Measurements from ENCODE around the gene FAM83B. TPM values are rescaled to one million over a fixed set of nuclear protein-coding genes. Genes with fewer than 3 reads are reported as not detected.

Gene FAM83B
- total RNA-seq, 3 donors from 2014 or later: 0.05 to 0.11 TPM; not detected in 1

GRCh38 chr6:54846857-54847674 is 495 bp downstream of the FAM83B start:
- no peak overlapping the region for H3K4me3 Mint-ChIP-seq
- H3K4me1 Mint-ChIP-seq (ENCODE audit: low read depth): no peaks in the 10 kb centered on the region
- peaks cover 18% of the 10 kb centered on the region for H3K27me3 Mint-ChIP-seq (ENCODE audit: low read depth)
- peaks cover 20% of the 10 kb centered on the region for H3K9me3 Mint-ChIP-seq
- DNase-seq (no peak), ATAC-seq (no peak)
- H3K36me3 Mint-ChIP-seq (ENCODE audit: insufficient read depth): no peaks in the 10 kb centered on the region

- H3K4me1 Mint-ChIP-seq (ENCODE audit: low read depth): no peaks in the 10 kb centered on the region
- DNase-seq: no peak
- H3K4me3 Mint-ChIP-seq: no peak overlapping the region
- H3K9me3 Mint-ChIP-seq: peaks cover 20% of the 10 kb centered on the region
- peaks cover 18% of the 10 kb centered on the region for H3K27me3 Mint-ChIP-seq (ENCODE audit: low read depth)
- no peaks in the 10 kb centered on the region for H3K36me3 Mint-ChIP-seq (ENCODE audit: insufficient read depth)
- ATAC-seq: no peak
Measured at GRCh38 chr6:54847799-54848597, 1.4 kb downstream of the FAM83B start.

GRCh38 chr6:54850114-54850513 is 3.5 kb downstream of the FAM83B start:
- no peak for DNase-seq
- no peak for ATAC-seq
- no peaks in the 10 kb centered on the region for H3K4me1 Mint-ChIP-seq (ENCODE audit: low read depth)
- no peaks in the 10 kb centered on the region for H3K36me3 Mint-ChIP-seq (ENCODE audit: insufficient read depth)
- peaks cover 15% of the 10 kb centered on the region for H3K9me3 Mint-ChIP-seq
- H3K4me3 Mint-ChIP-seq: no peak overlapping the region
- peaks cover 17% of the 10 kb centered on the region for H3K27me3 Mint-ChIP-seq (ENCODE audit: low read depth)

- Mint-ChIP-seq H3K4me1 (ENCODE audit: low read depth) (no peaks in the 10 kb centered on the region), H3K27me3 (ENCODE audit: low read depth) (no peaks in the 10 kb centered on the region), H3K9me3 (peaks cover 11% of the 10 kb centered on the region), H3K4me3 (no peak overlapping the region), H3K36me3 (ENCODE audit: insufficient read depth) (no peaks in the 10 kb centered on the region)
- ATAC-seq (no peak), DNase-seq (no peak)
Measured at GRCh38 chr6:54856129-54856528, 9.6 kb downstream of the FAM83B start.

GRCh38 chr6:54860132-54860531 is 13.6 kb downstream of the FAM83B start:
- ATAC-seq (no peak), DNase-seq (no peak)
- Mint-ChIP-seq H3K9me3 (peaks cover 8% of the 10 kb centered on the region), H3K27me3 (ENCODE audit: low read depth) (no peaks in the 10 kb centered on the region), H3K4me3 (no peak overlapping the region), H3K4me1 (ENCODE audit: low read depth) (no peaks in the 10 kb centered on the region), H3K36me3 (ENCODE audit: insufficient read depth) (no peaks in the 10 kb centered on the region)

GRCh38 chr6:54860739-54861138 is 14.2 kb downstream of the FAM83B start:
- Mint-ChIP-seq H3K27me3 (ENCODE audit: low read depth) (no peaks in the 10 kb centered on the region), H3K9me3 (peaks cover 8% of the 10 kb centered on the region), H3K4me3 (no peak overlapping the region), H3K36me3 (ENCODE audit: insufficient read depth) (no peaks in the 10 kb centered on the region), H3K4me1 (ENCODE audit: low read depth) (no peaks in the 10 kb centered on the region)
- DNase-seq: no peak
- no peak for ATAC-seq

GRCh38 chr6:54861905-54862616 is 15.5 kb downstream of the FAM83B start:
- no peaks in the 10 kb centered on the region for H3K4me1 Mint-ChIP-seq (ENCODE audit: low read depth)
- H3K9me3 Mint-ChIP-seq: peaks cover 8% of the 10 kb centered on the region
- H3K36me3 Mint-ChIP-seq (ENCODE audit: insufficient read depth): no peaks in the 10 kb centered on the region
- ATAC-seq: no peak
- no peak for DNase-seq
- no peak overlapping the region for H3K4me3 Mint-ChIP-seq
- no peaks in the 10 kb centered on the region for H3K27me3 Mint-ChIP-seq (ENCODE audit: low read depth)

- ATAC-seq (no peak), DNase-seq (no peak)
- Mint-ChIP-seq H3K4me1 (ENCODE audit: low read depth) (no peaks in the 10 kb centered on the region), H3K9me3 (peaks cover 4% of the 10 kb centered on the region), H3K27me3 (ENCODE audit: low read depth) (no peaks in the 10 kb centered on the region), H3K4me3 (no peak overlapping the region), H3K36me3 (ENCODE audit: insufficient read depth) (no peaks in the 10 kb centered on the region)
Measured at GRCh38 chr6:54864272-54864671, 17.7 kb downstream of the FAM83B start.

GRCh38 chr6:54865091-54865631 is 18.6 kb downstream of the FAM83B start:
- Mint-ChIP-seq H3K9me3 (peaks cover 4% of the 10 kb centered on the region), H3K4me1 (ENCODE audit: low read depth) (no peaks in the 10 kb centered on the region), H3K36me3 (ENCODE audit: insufficient read depth) (no peaks in the 10 kb centered on the region), H3K27me3 (ENCODE audit: low read depth) (no peaks in the 10 kb centered on the region), H3K4me3 (no peak overlapping the region)
- DNase-seq (no peak), ATAC-seq (no peak)

GRCh38 chr6:54868556-54868955 is 22.0 kb downstream of the FAM83B start:
- Mint-ChIP-seq H3K9me3 (peaks cover 4% of the 10 kb centered on the region), H3K4me1 (ENCODE audit: low read depth) (no peaks in the 10 kb centered on the region), H3K27me3 (ENCODE audit: low read depth) (no peaks in the 10 kb centered on the region), H3K36me3 (ENCODE audit: insufficient read depth) (no peaks in the 10 kb centered on the region), H3K4me3 (no peak overlapping the region)
- no peak for ATAC-seq
- DNase-seq: no peak

GRCh38 chr6:54873599-54873998 is 27.0 kb downstream of the FAM83B start:
- no peak for ATAC-seq
- no peaks in the 10 kb centered on the region for H3K4me1 Mint-ChIP-seq (ENCODE audit: low read depth)
- H3K36me3 Mint-ChIP-seq (ENCODE audit: insufficient read depth): no peaks in the 10 kb centered on the region
- H3K9me3 Mint-ChIP-seq: no peaks in the 10 kb centered on the region
- no peak for DNase-seq
- no peak overlapping the region for H3K4me3 Mint-ChIP-seq
- H3K27me3 Mint-ChIP-seq (ENCODE audit: low read depth): no peaks in the 10 kb centered on the region

- no peak for ATAC-seq
- Mint-ChIP-seq H3K9me3 (no peaks in the 10 kb centered on the region), H3K36me3 (ENCODE audit: insufficient read depth) (no peaks in the 10 kb centered on the region), H3K27me3 (ENCODE audit: low read depth) (no peaks in the 10 kb centered on the region), H3K4me3 (no peak overlapping the region), H3K4me1 (ENCODE audit: low read depth) (no peaks in the 10 kb centered on the region)
- DNase-seq: no peak
Measured at GRCh38 chr6:54874349-54875048, 27.9 kb downstream of the FAM83B start.

- H3K27me3 Mint-ChIP-seq (ENCODE audit: low read depth): no peaks in the 10 kb centered on the region
- H3K4me3 Mint-ChIP-seq: no peak overlapping the region
- ATAC-seq (no peak), DNase-seq (no peak)
- no peaks in the 10 kb centered on the region for H3K36me3 Mint-ChIP-seq (ENCODE audit: insufficient read depth)
- no peaks in the 10 kb centered on the region for H3K9me3 Mint-ChIP-seq
- no peaks in the 10 kb centered on the region for H3K4me1 Mint-ChIP-seq (ENCODE audit: low read depth)
Measured at GRCh38 chr6:54875539-54875938, 29.0 kb downstream of the FAM83B start.

GRCh38 chr6:54876365-54876764 is 29.8 kb downstream of the FAM83B start:
- DNase-seq (no peak), ATAC-seq (no peak)
- H3K36me3 Mint-ChIP-seq (ENCODE audit: insufficient read depth): no peaks in the 10 kb centered on the region
- H3K4me1 Mint-ChIP-seq (ENCODE audit: low read depth): no peaks in the 10 kb centered on the region
- H3K9me3 Mint-ChIP-seq: no peaks in the 10 kb centered on the region
- no peaks in the 10 kb centered on the region for H3K27me3 Mint-ChIP-seq (ENCODE audit: low read depth)
- H3K4me3 Mint-ChIP-seq: no peak overlapping the region
